H1 (cell line): ENCODE results near the gene APOL5. TPM values are rescaled to one million over a fixed set of nuclear protein-coding genes. Genes with fewer than 3 reads are reported as not detected.
A peak's percentile ranks its signal among the peaks of the same experiment; 100 is the strongest.

Source experiments
- CTCF ChIA-PET: fragments of 300-600 bp; sonication (Branson Sonifier 250); formaldehyde crosslinking; loops from one replicate; lab custom pipeline; 2021; ENCODE audit not compliant: partially characterized antibody; lab: Charles Lee
- POLR2A ChIA-PET: fragments of 300-600 bp; sonication (Branson Sonifier 250); formaldehyde crosslinking; loops from one replicate; lab custom pipeline; 2021; ENCODE audit warnings: inconsistent platforms; ENCODE audit not compliant: partially characterized antibody; lab: Charles Lee
- DNase-seq, 2 experiments: peaks; one replicate each; pipeline versions ENCODE4 v3.0.0 to v3.0.0-alpha.2; 2010 to 2022; ENCODE audit warnings: low spot score in 2 of 2, low read depth in 1 of 2, mixed read lengths in 1 of 2
- FAIRE-seq: peaks from 2 replicates; lab custom pipeline; 2011; peaks lifted over from hg19 to GRCh38; lab: Jason Lieb, UNC
- H2AFZ ChIP-seq: 2 replicates; pipeline ENCODE4 v1.8.1; 2012; ENCODE audit warnings: low read length, inconsistent platforms
- H2AK5ac ChIP-seq: 2 replicates; pipeline ENCODE4 v1.6.1; 2013; ENCODE audit warnings: low read depth, low read length
- H2BK120ac ChIP-seq: replicated peaks from 2 replicates; pipeline ENCODE3; 2013; ENCODE audit warnings: low read depth, low read length, inconsistent platforms
- H2BK12ac ChIP-seq: 2 replicates; pipeline ENCODE4 v1.6.1; 2013; ENCODE audit warnings: low read depth, low read length
- H2BK15ac ChIP-seq: 2 replicates; pipeline ENCODE4 v1.6.1; 2013; ENCODE audit warnings: low read length
- H2BK20ac ChIP-seq: 2 replicates; pipeline ENCODE4 v1.6.1; 2013; ENCODE audit warnings: low read length
- H2BK5ac ChIP-seq: 2 replicates; pipeline ENCODE4 v1.6.1; 2013; ENCODE audit warnings: low read depth, low read length
- H3K14ac ChIP-seq: 2 replicates; pipeline ENCODE4 v1.6.1; 2013; ENCODE audit warnings: inconsistent platforms; ENCODE audit not compliant: insufficient read length
- H3K18ac ChIP-seq: 2 replicates; pipeline ENCODE4 v1.6.1; 2013; ENCODE audit warnings: low read length; ENCODE audit errors: extremely low read depth
- H3K23ac ChIP-seq: 2 replicates; pipeline ENCODE4 v1.6.1; 2013; ENCODE audit warnings: inconsistent platforms; ENCODE audit not compliant: insufficient read length
- H3K23me2 ChIP-seq: 2 replicates; pipeline ENCODE4 v1.6.1; 2013; ENCODE audit warnings: low read depth, low read length
- H3K27ac ChIP-seq: 2 replicates; pipeline ENCODE4 v1.6.1; 2011; ENCODE audit warnings: low read depth, low read length, inconsistent platforms
- H3K27me3 ChIP-seq, 4 experiments: replicated peaks in 1 of 4; 1 replicate in 1 of 4; 2 replicates in 3 of 4; pipeline versions ENCODE4 v1.6.1 to v1.8.1; 2011 to 2013; ENCODE audit warnings: low read length in 3 of 4, mild to moderate bottlenecking in 3 of 4, inconsistent platforms in 2 of 4, mixed read lengths in 2 of 4, moderate library complexity in 1 of 4; ENCODE audit not compliant: control insufficient read depth in 3 of 4, insufficient read depth in 3 of 4; ENCODE audit errors: extremely low read depth in 1 of 4
- H3K36me3 ChIP-seq, 4 experiments: 2 replicates each; pipeline versions ENCODE4 v1.6.1 to v1.8.1; 2011 to 2013; ENCODE audit warnings: mild to moderate bottlenecking in 4 of 4, low read length in 3 of 4, moderate library complexity in 2 of 4, control low read depth in 1 of 4, inconsistent platforms in 1 of 4; ENCODE audit not compliant: insufficient read depth in 4 of 4, control insufficient read depth in 2 of 4
- H3K4ac ChIP-seq: replicated peaks from 2 replicates; pipeline ENCODE3; 2013; ENCODE audit warnings: low read length, low read depth, mixed read lengths, inconsistent platforms; ENCODE audit not compliant: insufficient read length
- H3K4me1 ChIP-seq, 4 experiments: replicated peaks in 1 of 4; 1 replicate in 1 of 4; 2 replicates in 3 of 4; pipeline versions ENCODE4 v1.6.1 to v1.8.1; 2011 to 2013; ENCODE audit warnings: low read length in 3 of 4, inconsistent platforms in 2 of 4, mixed read lengths in 1 of 4; ENCODE audit not compliant: insufficient read depth in 4 of 4, control insufficient read depth in 3 of 4
- H3K4me2 ChIP-seq, 2 experiments: 2 replicates each; pipeline versions ENCODE4 v1.6.1 to v1.8.1; 2011 to 2013; ENCODE audit warnings: low read depth in 2 of 2, low read length in 2 of 2, control low read depth in 1 of 2, inconsistent platforms in 1 of 2, mild to moderate bottlenecking in 1 of 2; ENCODE audit not compliant: insufficient read depth in 1 of 2
- H3K4me3 ChIP-seq, 4 experiments: fragments of 200-600, 300-600 bp in 1 of 4; sonication (generic), shearing (Covaris generic), sonication (Bioruptor Twin) in 1 of 4; 2 replicates each; pipeline versions ENCODE4 v1.5.1 to v1.8.1; 2011 to 2016; ENCODE audit warnings: low read length in 4 of 4, low read depth in 3 of 4, control low read depth in 2 of 4, inconsistent platforms in 2 of 4, mild to moderate bottlenecking in 2 of 4, mixed read lengths in 1 of 4, moderate library complexity in 1 of 4; ENCODE audit not compliant: insufficient read depth in 2 of 4; ENCODE audit errors: extremely low read depth in 1 of 4
- H3K56ac ChIP-seq: replicated peaks from 2 replicates; pipeline ENCODE3; 2013; ENCODE audit warnings: low read depth, mild to moderate bottlenecking, mixed read lengths, low read length, inconsistent platforms; ENCODE audit not compliant: insufficient read length
- H3K79me1 ChIP-seq: 2 replicates; pipeline ENCODE4 v1.6.1; 2013; ENCODE audit warnings: low read depth, low read length, control low read depth
- H3K79me2 ChIP-seq, 2 experiments: 2 replicates each; pipeline versions ENCODE4 v1.6.1 to v1.8.1; 2012 to 2013; ENCODE audit warnings: low read length in 2 of 2, mild to moderate bottlenecking in 2 of 2, inconsistent platforms in 1 of 2; ENCODE audit not compliant: insufficient read depth in 2 of 2, control insufficient read depth in 1 of 2
- H3K9ac ChIP-seq, 4 experiments: replicated peaks in 1 of 4; 1 replicate in 1 of 4; 2 replicates in 3 of 4; pipeline versions ENCODE4 v1.6.1 to v1.8.1; 2011 to 2013; ENCODE audit warnings: low read depth in 3 of 4, low read length in 3 of 4, control low read depth in 2 of 4, mild to moderate bottlenecking in 2 of 4, moderate library complexity in 2 of 4, inconsistent platforms in 1 of 4; ENCODE audit errors: extremely low read depth in 1 of 4
- H3K9me3 ChIP-seq, 2 experiments: 2 replicates each; pipeline versions ENCODE4 v1.6.1 to v1.8.1; 2012 to 2013; ENCODE audit warnings: mild to moderate bottlenecking in 2 of 2, moderate library complexity in 2 of 2, control low read depth in 1 of 2, inconsistent platforms in 1 of 2, low read depth in 1 of 2, low read length in 1 of 2, mixed read lengths in 1 of 2; ENCODE audit not compliant: insufficient read depth in 2 of 2
- H4K20me1 ChIP-seq, 2 experiments: replicated peaks in 1 of 2; 2 replicates each; pipeline versions ENCODE3 to v1.8.1; 2011 to 2013; ENCODE audit warnings: inconsistent platforms in 2 of 2, low read length in 2 of 2, mild to moderate bottlenecking in 1 of 2; ENCODE audit not compliant: insufficient read depth in 2 of 2, control insufficient read depth in 1 of 2
- H4K5ac ChIP-seq: 2 replicates; pipeline ENCODE4 v1.6.1; 2013; ENCODE audit warnings: low read length, low read depth, mixed read lengths, inconsistent platforms; ENCODE audit not compliant: insufficient read length
- H4K8ac ChIP-seq: 2 replicates; pipeline ENCODE4 v1.8.0; 2013; ENCODE audit warnings: mild to moderate bottlenecking, moderate library complexity, low read length, inconsistent platforms; ENCODE audit not compliant: insufficient read depth; ENCODE audit errors: extremely low read depth
- H4K91ac ChIP-seq: replicated peaks from 2 replicates; pipeline ENCODE3; 2013; ENCODE audit warnings: low read length, mixed read lengths, inconsistent platforms; ENCODE audit not compliant: insufficient read length
- CHD2 ChIP-seq: IDR thresholded peaks from 2 replicates; pipeline ENCODE4 v1.6.1; 2012; ENCODE audit warnings: low read length, improper control_type of control experiment
- KDM1A ChIP-seq: fragments of 200-600, 300-600 bp; sonication (generic); IDR thresholded peaks from 2 replicates; pipeline ENCODE4 v1.7.1; 2016; ENCODE audit warnings: mild to moderate bottlenecking, low read length, borderline replicate concordance
- TEAD4 ChIP-seq: IDR thresholded peaks from 2 replicates; pipeline ENCODE4 v1.6.1; 2012; ENCODE audit warnings: low read depth, low read length, inconsistent platforms, mixed read lengths
- USF2 ChIP-seq: IDR thresholded peaks from 2 replicates; pipeline ENCODE4 v1.6.1; 2011; ENCODE audit warnings: low read length, improper control_type of control experiment
- YY1 ChIP-seq: IDR thresholded peaks from 2 replicates; pipeline ENCODE4 v1.6.1; 2011; ENCODE audit warnings: low read depth, mild to moderate bottlenecking, low read length
- ZNF274 ChIP-seq: IDR thresholded peaks from 2 replicates; pipeline ENCODE4 v1.7.0; 2012; ENCODE audit warnings: low read length, borderline replicate concordance; ENCODE audit errors: extremely low read depth
- WGBS, 2 experiments: shearing (Covaris generic) in 1 of 2; methylation state at CpG; one replicate each; pipeline versions ENCODE4 v1.1.6 to v1.1.7; 2013 to 2015; ENCODE audit warnings: low lambda C conversion rate in 2 of 2, mixed read lengths in 2 of 2, inconsistent platforms in 1 of 2, low coverage in 1 of 2, missing lambda C conversion rate in 1 of 2; ENCODE audit not compliant: insufficient replicate concordance in 2 of 2, insufficient coverage in 1 of 2, insufficient read length in 1 of 2; ENCODE audit errors: extremely low coverage in 1 of 2, missing lambda C conversion rate in 1 of 2; 5-methylcytosine and 5-hydroxymethylcytosine counted together
- polyA plus RNA-seq, 7 experiments: library from polyadenylated mRNA; depleted of rRNA in 3 of 7; stranded (reverse) in 5 of 7; unstranded in 2 of 7; fragments of >200 nt in 5 of 7; fragments of 200-250 nt in 2 of 7; gene quantifications; 1 replicate in 5 of 7; 2 replicates in 1 of 7; 4 replicates in 1 of 7; pipeline versions ENCODE4 v1.2.1 to v1.2.3, GENCODE V29; 2011 to 2013; ENCODE audit warnings: missing spikeins in 2 of 7, mixed read lengths in 2 of 7
- total RNA-seq: library from RNA; stranded (reverse); fragmentation: NEBNext Ultra II Directional; extraction: Animal tissue kit (Norgen Biotek cat#: 25700); gene quantifications from 2 replicates; pipeline ENCODE4 v1.2.1, GENCODE V29; 2021

Gene APOL5
- total and polyA plus RNA-seq, 2 of the 8 experiments (the other 6 are each of a cell fraction or from before 2014, with no cell fraction given): not detected

GRCh38 chr22:35746248-35746647, 28.6 kb downstream of the APOL5 start:
- no peak overlapping the region for H2BK15ac ChIP-seq
- no peak overlapping the region for H2AK5ac ChIP-seq
- no peak overlapping the region for H3K23ac ChIP-seq
- H3K4me3 ChIP-seq: no peak overlapping the region
- H3K27me3 ChIP-seq: no peaks in the 10 kb centered on the region
- H3K79me2 ChIP-seq: no peaks in the 10 kb centered on the region
- no peak overlapping the region; the same call in 1 of the 2 replicates for H4K8ac ChIP-seq
- H3K14ac ChIP-seq: no peak overlapping the region
- H3K9me3 ChIP-seq: no peaks in the 10 kb centered on the region
- H3K4me2 ChIP-seq: no peak overlapping the region
- peaks cover 0 to 13% (median 6%) of the 10 kb centered on the region in 4 experiments; a peak in 5 of 7 replicates for H3K4me1 ChIP-seq
- H2BK20ac ChIP-seq: no peak overlapping the region
- H4K20me1 ChIP-seq: no peaks in the 10 kb centered on the region
- H2BK120ac ChIP-seq: no peak overlapping the region
- DNase-seq (no peak), FAIRE-seq (no peak)
- 91% methylated on average over 9 of the region's 9 CpGs; no CpG with 5 or more reads in 1 of the 2 experiments for WGBS, 2 experiments
- H2AFZ ChIP-seq: no peak overlapping the region
- CTCF ChIA-PET: interaction anchor here (0.7 to 1.7 kb wide), 3 partner anchors 10 to 117 kb away, joined by 3 to 4 read pairs (median 3); no protein-coding TSS in a partner anchor
- H3K79me1 ChIP-seq: no peaks in the 10 kb centered on the region
- H4K5ac ChIP-seq: peak overlapping the region; percentile 41
- no peak overlapping the region for H3K18ac ChIP-seq
- no peak overlapping the region for H3K56ac ChIP-seq
- H3K23me2 ChIP-seq: no peaks in the 10 kb centered on the region
- H2BK12ac ChIP-seq: no peak overlapping the region
- no peak overlapping the region for H2BK5ac ChIP-seq
- H3K9ac ChIP-seq: no peak overlapping the region
- H3K4ac ChIP-seq: no peak overlapping the region
- peaks cover 0 to 29% (median 7%) of the 10 kb centered on the region in 4 experiments; a peak in 4 of 8 replicates for H3K36me3 ChIP-seq
- no peak overlapping the region for H4K91ac ChIP-seq
- POLR2A ChIA-PET: no interaction called here
- no peak overlapping the region for H3K27ac ChIP-seq
- TF ChIP-seq CHD2 (no peak), TEAD4 (no peak), YY1 (no peak), USF2 (no peak), ZNF274 (no peak), KDM1A (no peak)
